HTR-8/SVneo (cell line): ENCODE measurements around the gene ATAD3B.
"Not testable (repeated sequence)": the region's sequence is repeated elsewhere in the genome, so short reads cannot be mapped to it uniquely, and the experiment has no call there.

Source experiments
- DNase-seq: peaks from one replicate; pipeline ENCODE4 v3.0.0; 2011; ENCODE audit warnings: low spot score, mixed read lengths; ENCODE audit not compliant: insufficient read length
- FAIRE-seq: peaks from 2 replicates; lab custom pipeline; 2011; peaks lifted over from hg19 to GRCh38; lab: Jason Lieb, UNC

ATAD3B gene

GRCh38 chr1:1446631-1447030 is 24.9 kb upstream of the ATAD3B start:
- DNase-seq, FAIRE-seq: not testable (repeated sequence)

- DNase-seq, result no peak
- FAIRE-seq, result no peak
Measured at GRCh38 chr1:1449099-1449739, 22.3 kb upstream of the ATAD3B start, which contains the start of gene ATAD3C. TSS of gene ATAD3C (plus strand) at chr1:1449689. CDS start at chr1:1450684, 995 bp downstream.

- FAIRE-seq, result not testable (repeated sequence)
Measured at GRCh38 chr1:1450616-1451015, 20.9 kb upstream of the ATAD3B start.

GRCh38 chr1:1451696-1452364 is 19.7 kb upstream of the ATAD3B start:
- DNase-seq (no peak), FAIRE-seq (no peak)

More at GRCh38 chr1:1450616-1451015, 20.9 kb upstream of the ATAD3B start:
- not testable (repeated sequence) for DNase-seq

GRCh38 chr1:1452365-1452739 is 19.2 kb upstream of the ATAD3B start:
- not testable (repeated sequence) for DNase-seq, FAIRE-seq

GRCh38 chr1:1452882-1453281 is 18.7 kb upstream of the ATAD3B start:
- no peak for FAIRE-seq
- no peak for DNase-seq

GRCh38 chr1:1454286-1455056 is 17.1 kb upstream of the ATAD3B start:
- FAIRE-seq, DNase-seq: not testable (repeated sequence)

GRCh38 chr1:1455366-1455884 is 16.1 kb upstream of the ATAD3B start:
- DNase-seq (no peak), FAIRE-seq (peak; percentile 31)

GRCh38 chr1:1455934-1456333 is 15.6 kb upstream of the ATAD3B start:
- FAIRE-seq, DNase-seq: not testable (repeated sequence)

- DNase-seq, FAIRE-seq: not testable (repeated sequence)
Measured at GRCh38 chr1:1456683-1457255, 14.8 kb upstream of the ATAD3B start.

- DNase-seq, FAIRE-seq: not testable (repeated sequence)
Measured at GRCh38 chr1:1459156-1459555, 12.4 kb upstream of the ATAD3B start.

GRCh38 chr1:1459711-1460110 is 11.9 kb upstream of the ATAD3B start:
- DNase-seq, FAIRE-seq: not testable (repeated sequence)

GRCh38 chr1:1460540-1461130 is 10.9 kb upstream of the ATAD3B start:
- FAIRE-seq, result no peak
- DNase-seq, result no peak

- FAIRE-seq, result no peak
- no peak for DNase-seq
Measured at GRCh38 chr1:1461721-1462317, 9.7 kb upstream of the ATAD3B start.

- DNase-seq, result no peak
- no peak for FAIRE-seq
Measured at GRCh38 chr1:1462318-1462966, 9.1 kb upstream of the ATAD3B start.

- DNase-seq (no peak), FAIRE-seq (no peak)
Measured at GRCh38 chr1:1463312-1463711, 8.3 kb upstream of the ATAD3B start.

GRCh38 chr1:1468196-1468985 is 3.2 kb upstream of the ATAD3B start:
- not testable (repeated sequence) for FAIRE-seq, DNase-seq
